ENCODE measurements around the gene TFAP2D.

The TFAP2D gene

DNA sequence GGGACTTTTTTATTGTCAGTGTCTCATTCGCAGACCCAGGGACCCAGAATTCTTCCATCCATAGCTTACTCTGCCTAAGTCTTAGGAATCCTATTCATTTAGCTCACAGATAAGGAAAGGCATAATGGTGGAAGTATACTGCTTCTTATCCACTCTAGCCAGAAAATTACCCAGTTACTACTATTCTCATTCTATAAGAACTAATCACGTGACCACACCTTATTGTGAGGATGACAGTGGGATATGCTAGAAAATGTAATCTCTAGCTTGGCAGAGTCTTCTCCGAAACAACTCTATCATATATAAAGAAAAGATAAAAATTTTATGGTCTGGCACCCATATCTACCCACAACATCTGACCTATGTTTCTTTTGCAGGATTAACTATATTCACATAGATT is 21.2 kb downstream of the TFAP2D start:
- TF ChIP-seq CTCF (IDR thresholded peaks at IDR 0.05; ENCODE audit: insufficient read depth, low read depth, low read length, missing control alignments): no peak
- no peak overlapping the region for H3K4me3 ChIP-seq (ENCODE audit: low read length)
- DNase-seq (ENCODE audit: low read depth): no peak

- no peak for TF ChIP-seq CTCF (IDR thresholded peaks at IDR 0.05; ENCODE audit: insufficient read depth, low read depth, low read length, missing control alignments)
- no peak overlapping the region for H3K4me3 ChIP-seq (ENCODE audit: low read length)
- DNase-seq (ENCODE audit: low read depth): no peak
Measured at GRCh38 chr6:50742161-50742560, 28.8 kb downstream of the TFAP2D start.

- TF ChIP-seq CTCF (IDR thresholded peaks at IDR 0.05; ENCODE audit: insufficient read depth, low read depth, low read length, missing control alignments): no peak
- no peak overlapping the region for H3K4me3 ChIP-seq (ENCODE audit: low read length)
- DNase-seq (ENCODE audit: low read depth): no peak
Measured at GRCh38 chr6:50744976-50745375, 31.6 kb downstream of the TFAP2D start.

DNA sequence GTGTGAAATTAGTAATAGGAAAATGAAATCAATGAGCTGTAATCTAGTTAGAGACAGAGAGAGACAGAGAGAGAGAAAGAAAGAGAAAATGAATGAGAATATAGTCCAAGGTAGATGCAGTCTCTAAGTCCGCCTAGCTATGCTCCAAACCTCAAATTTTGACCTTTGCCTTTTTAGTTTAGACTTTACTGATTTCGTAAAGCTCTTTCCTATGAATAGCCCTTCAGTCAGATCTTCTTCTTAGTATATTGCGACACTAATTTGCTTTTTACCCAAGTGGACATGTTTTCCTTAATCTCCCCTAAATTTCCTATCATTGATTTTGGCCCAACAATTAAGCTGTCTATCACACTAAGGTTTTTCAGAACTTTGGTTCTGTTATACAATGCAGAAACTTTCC is 49.5 kb downstream of the TFAP2D start:
- DNase-seq (ENCODE audit: low read depth): peak; percentile 14
- TF ChIP-seq CTCF (IDR thresholded peaks at IDR 0.05; ENCODE audit: insufficient read depth, low read depth, low read length, missing control alignments): no peak

DNA sequence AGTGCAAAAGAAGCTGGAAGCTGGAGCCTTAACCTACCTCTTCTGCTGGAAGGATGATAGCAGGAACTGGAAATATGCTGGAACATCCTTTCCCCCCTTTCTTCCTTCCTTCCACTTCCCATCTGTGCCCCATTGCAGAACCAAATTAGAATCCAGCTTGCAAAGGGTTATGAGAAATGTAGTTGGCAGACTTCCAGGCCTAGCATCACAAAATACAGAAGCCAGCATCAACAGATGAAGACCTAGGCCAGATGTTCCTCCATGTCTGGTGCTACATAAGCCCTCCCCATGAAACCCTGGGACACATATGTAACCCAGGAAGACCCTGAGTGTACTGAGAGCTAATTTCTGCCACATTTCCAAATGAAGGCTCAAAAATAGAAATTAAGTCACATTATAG is 65.4 kb downstream of the TFAP2D start:
- no peak overlapping the region for H3K4me3 ChIP-seq (ENCODE audit: low read length)
- no peak for TF ChIP-seq CTCF (IDR thresholded peaks at IDR 0.05; ENCODE audit: insufficient read depth, low read depth, low read length, missing control alignments)
- DNase-seq (ENCODE audit: low read depth): no peak

More for the DNA sequence above, 49.5 kb downstream of the TFAP2D start:
- H3K4me3 ChIP-seq (ENCODE audit: low read length): no peak overlapping the region

DNA sequence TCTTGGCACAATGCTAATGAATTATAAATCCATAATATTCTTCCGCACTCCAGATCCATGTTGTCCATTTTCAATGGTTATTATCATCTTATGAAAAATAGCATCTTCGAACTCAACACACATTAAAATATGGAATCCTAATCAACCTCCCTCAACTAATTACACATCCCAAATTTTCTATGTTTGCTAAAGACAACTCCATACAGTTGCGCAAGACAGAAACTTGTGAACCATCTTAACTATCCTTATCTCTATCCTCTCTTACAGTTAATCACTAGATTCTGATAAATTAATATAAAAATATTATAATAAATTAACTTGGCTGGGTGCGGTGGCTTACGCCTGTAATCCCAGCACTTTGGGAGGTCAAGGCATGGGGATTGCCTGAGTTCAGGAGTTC is 67.1 kb downstream of the TFAP2D start:
- no peak overlapping the region for H3K4me3 ChIP-seq (ENCODE audit: low read length)
- TF ChIP-seq CTCF (IDR thresholded peaks at IDR 0.05; ENCODE audit: insufficient read depth, low read depth, low read length, missing control alignments): no peak
- no peak for DNase-seq (ENCODE audit: low read depth)

- peak; percentile 96 for DNase-seq (ENCODE audit: low read depth)
- no peak overlapping the region for H3K4me3 ChIP-seq (ENCODE audit: low read length)
- TF ChIP-seq CTCF (IDR thresholded peaks at IDR 0.05; ENCODE audit: insufficient read depth, low read depth, low read length, missing control alignments): peak; percentile 14
Measured at GRCh38 chr6:50785921-50786320, 72.6 kb downstream of the TFAP2D start.

Data from epithelial cell of esophagus (primary cell).